Aortic smooth muscle cell (primary cell): Measurements from ENCODE around the gene NEDD9. TPM values are rescaled to one million over a fixed set of nuclear protein-coding genes. Genes with fewer than 3 reads are reported as not detected.

Experiments used
- total RNA-seq: library from RNA; depleted of rRNA; stranded (reverse); fragments of >200 nt; gene quantifications from 2 replicates; pipeline ENCODE4 v1.2.3, GENCODE V29; 2014

NEDD9 gene, protein sequence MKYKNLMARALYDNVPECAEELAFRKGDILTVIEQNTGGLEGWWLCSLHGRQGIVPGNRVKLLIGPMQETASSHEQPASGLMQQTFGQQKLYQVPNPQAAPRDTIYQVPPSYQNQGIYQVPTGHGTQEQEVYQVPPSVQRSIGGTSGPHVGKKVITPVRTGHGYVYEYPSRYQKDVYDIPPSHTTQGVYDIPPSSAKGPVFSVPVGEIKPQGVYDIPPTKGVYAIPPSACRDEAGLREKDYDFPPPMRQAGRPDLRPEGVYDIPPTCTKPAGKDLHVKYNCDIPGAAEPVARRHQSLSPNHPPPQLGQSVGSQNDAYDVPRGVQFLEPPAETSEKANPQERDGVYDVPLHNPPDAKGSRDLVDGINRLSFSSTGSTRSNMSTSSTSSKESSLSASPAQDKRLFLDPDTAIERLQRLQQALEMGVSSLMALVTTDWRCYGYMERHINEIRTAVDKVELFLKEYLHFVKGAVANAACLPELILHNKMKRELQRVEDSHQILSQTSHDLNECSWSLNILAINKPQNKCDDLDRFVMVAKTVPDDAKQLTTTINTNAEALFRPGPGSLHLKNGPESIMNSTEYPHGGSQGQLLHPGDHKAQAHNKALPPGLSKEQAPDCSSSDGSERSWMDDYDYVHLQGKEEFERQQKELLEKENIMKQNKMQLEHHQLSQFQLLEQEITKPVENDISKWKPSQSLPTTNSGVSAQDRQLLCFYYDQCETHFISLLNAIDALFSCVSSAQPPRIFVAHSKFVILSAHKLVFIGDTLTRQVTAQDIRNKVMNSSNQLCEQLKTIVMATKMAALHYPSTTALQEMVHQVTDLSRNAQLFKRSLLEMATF
- total RNA-seq = 4.6 and 5.5 TPM in 2 replicates

DNA sequence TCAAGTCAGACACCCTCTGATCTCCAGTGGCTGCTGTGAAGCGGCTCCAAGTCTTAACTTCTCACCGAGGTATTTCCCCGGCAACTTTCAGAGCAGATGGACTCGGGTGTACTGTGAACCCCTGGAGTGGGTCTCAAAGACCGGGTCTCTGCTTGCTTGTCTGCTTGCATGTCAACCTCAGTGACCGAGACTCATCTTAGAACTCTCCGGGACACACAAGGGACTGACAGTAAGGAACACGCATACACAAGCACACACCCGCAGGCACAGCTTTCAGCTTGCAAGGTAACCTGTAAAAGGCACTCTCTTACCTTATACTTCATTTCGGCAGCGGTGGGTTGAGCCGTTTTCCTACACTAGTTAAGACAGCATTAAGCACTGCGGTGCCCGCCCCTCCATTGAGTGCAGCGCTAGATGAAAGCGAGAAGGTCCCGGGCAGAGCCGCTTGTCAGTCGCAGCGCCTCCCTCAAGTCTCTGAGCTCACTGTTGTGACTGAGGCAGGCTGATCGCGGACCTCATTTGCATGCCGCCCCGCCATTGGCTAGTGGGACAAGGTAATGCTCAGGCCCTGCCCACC is at the start of gene NEDD9:
Gene NEDD9 (minus strand): TSS at position 476 of the 577 bp plus-strand sequence. CDS start 153 bp downstream, at position 323.

Other genes starting within 250 kb of the NEDD9 start
- not detected in 2 replicates for gene ELOVL2, start 188.4 kb downstream of the NEDD9 start, total RNA-seq
- gene SMIM13, start 138.8 kb downstream of the NEDD9 start, total RNA-seq = 4.7 and 5.5 TPM in 2 replicates
- gene ERVFRD-1, start 120.9 kb downstream of the NEDD9 start, total RNA-seq = not detected in 2 replicates